ENCODE data around the gene EIF4EBP2. TPM values are rescaled to one million over a fixed set of nuclear protein-coding genes. Genes with fewer than 3 reads are reported as not detected.
A peak's percentile ranks its signal among the peaks of the same experiment; 100 is the strongest.

EIF4EBP2 gene
- total and polyA plus RNA-seq, 3 donors from 2014 or later: 41.2 to 50.8 (median 50.7) TPM

- WGBS, 2 donors: 1 to 4% methylated on average over 27 to 61 of the region's 61 CpGs
- Histone ChIP-seq H3K4me3 (peak overlapping the region; percentile 62 to 82), H3K9me3 (no peaks in the 10 kb centered on the region), H3K27ac (no peak overlapping the region), H3K27me3 (no peaks in the 10 kb centered on the region), H3K36me3 (ENCODE audit: low read depth, missing control alignments) (no peaks in the 10 kb centered on the region), H3K4me1 (peaks cover 8% of the 10 kb centered on the region)
- intact Hi-C loops (cut with DNase I; ENCODE audit: low total_unique reads): no loop called here
- no peak for DNase-seq
- TF ChIP-seq POLR2A (IDR thresholded peaks at IDR 0.05): no peak
- no peak for TF ChIP-seq CTCF (IDR thresholded peaks at IDR 0.05)
Observed at GRCh38 chr10:70381471-70382421, 22.2 kb upstream of the EIF4EBP2 start.

GRCh38 chr10:70391654-70392053, 12.3 kb upstream of the EIF4EBP2 start:
- 51 to 60% methylated on average over 4 of the region's 4 CpGs for WGBS, 2 donors

GRCh38 chr10:70396140-70396539, 7.8 kb upstream of the EIF4EBP2 start:
- intact Hi-C loops (cut with DNase I; ENCODE audit: low total_unique reads): no loop called here
- TF ChIP-seq POLR2A (IDR thresholded peaks at IDR 0.05) (no peak), CTCF (IDR thresholded peaks at IDR 0.05) (no peak)
- 87 to 95% methylated on average over 1 of the region's 1 CpG for WGBS, 2 donors

More at GRCh38 chr10:70391654-70392053, 12.3 kb upstream of the EIF4EBP2 start:
- Histone ChIP-seq H3K36me3 (ENCODE audit: low read depth, missing control alignments) (no peaks in the 10 kb centered on the region), H3K4me1 (peaks cover 3% of the 10 kb centered on the region), H3K27me3 (no peaks in the 10 kb centered on the region), H3K4me3 (no peak overlapping the region), H3K9me3 (no peaks in the 10 kb centered on the region), H3K27ac (no peak overlapping the region)
- TF ChIP-seq CTCF (IDR thresholded peaks at IDR 0.05) (no peak), POLR2A (IDR thresholded peaks at IDR 0.05) (no peak)
- no peak for DNase-seq
- intact Hi-C loops (cut with DNase I; ENCODE audit: low total_unique reads): no loop called here

GRCh38 chr10:70399177-70399576, 4.8 kb upstream of the EIF4EBP2 start:
- no peak overlapping the region for H3K4me3 ChIP-seq
- H3K27me3 ChIP-seq: no peaks in the 10 kb centered on the region
- no peak for TF ChIP-seq CTCF (IDR thresholded peaks at IDR 0.05)
- no peak for TF ChIP-seq POLR2A (IDR thresholded peaks at IDR 0.05)
- no peak overlapping the region for H3K27ac ChIP-seq
- WGBS, 2 donors: 91 to 98% methylated on average over 3 of the region's 3 CpGs
- H3K36me3 ChIP-seq (ENCODE audit: low read depth, missing control alignments): no peaks in the 10 kb centered on the region
- H3K4me1 ChIP-seq: no peaks in the 10 kb centered on the region
- H3K9me3 ChIP-seq: no peaks in the 10 kb centered on the region
- no peak for DNase-seq
- intact Hi-C loops (cut with DNase I; ENCODE audit: low total_unique reads): no loop called here

More at GRCh38 chr10:70396140-70396539, 7.8 kb upstream of the EIF4EBP2 start:
- DNase-seq: no peak
- Histone ChIP-seq H3K4me3 (no peak overlapping the region), H3K27me3 (no peaks in the 10 kb centered on the region), H3K36me3 (ENCODE audit: low read depth, missing control alignments) (no peaks in the 10 kb centered on the region), H3K9me3 (no peaks in the 10 kb centered on the region), H3K4me1 (no peaks in the 10 kb centered on the region), H3K27ac (no peak overlapping the region)
